Retinal pigment epithelial cell (primary cell): ENCODE measurements around the gene GAMT.

ENCODE experiments used
- DNase-seq: peaks from one replicate; pipeline ENCODE4 v3.0.0-alpha.2; 2010; ENCODE audit warnings: low read depth
- H3K4me3 ChIP-seq: 2 replicates; pipeline ENCODE4 v1.5.1; 2011; ENCODE audit warnings: mild to moderate bottlenecking, low read length, control low read depth, moderate library complexity
- CTCF ChIP-seq: conservative IDR thresholded peaks from 2 replicates; pipeline ENCODE4 v1.5.1; 2011; ENCODE audit warnings: low read depth, low read length, control low read depth, inconsistent platforms

The GAMT gene

DNA sequence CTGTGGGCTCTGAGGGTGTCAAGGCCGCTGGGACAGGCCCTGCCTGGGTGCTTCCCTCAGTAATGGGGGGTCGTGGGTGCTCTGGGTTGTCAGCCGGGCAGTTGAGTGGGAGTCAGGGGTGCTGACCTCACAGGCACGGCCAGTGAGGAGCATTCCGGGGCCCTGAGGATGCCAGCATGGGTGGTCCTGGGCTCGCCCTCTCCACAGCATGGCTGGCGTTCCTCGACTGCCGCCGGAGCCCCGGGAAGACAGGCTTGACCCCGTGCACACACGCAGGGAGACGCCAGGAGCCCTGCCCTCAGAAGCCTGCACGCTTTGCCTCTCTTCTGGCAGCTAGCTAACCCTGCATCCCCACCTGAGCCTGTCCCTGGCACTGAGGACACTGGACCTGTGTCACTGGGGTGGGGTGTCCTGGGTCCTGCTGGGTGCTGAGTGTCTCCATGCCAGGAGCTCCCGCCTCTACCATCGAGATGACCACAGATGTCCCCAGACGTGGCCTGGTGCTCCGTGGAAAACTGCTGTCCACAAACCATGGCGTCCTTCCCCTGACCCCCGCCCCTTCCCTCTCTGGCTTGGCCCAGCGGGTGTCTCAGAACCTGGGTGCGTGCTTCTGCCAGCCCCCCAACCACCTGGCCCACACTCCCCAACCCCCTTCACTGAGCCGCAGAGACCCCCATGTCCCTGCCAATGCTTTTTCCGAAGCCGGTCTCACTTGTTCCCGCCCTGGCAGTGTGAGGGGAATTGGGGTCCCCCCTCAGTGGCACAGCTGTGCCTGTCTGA, 22.0 kb downstream of the GAMT start:
- TF ChIP-seq CTCF = no peak
- DNase-seq = no peak
- no peak overlapping the region for H3K4me3 ChIP-seq

DNA sequence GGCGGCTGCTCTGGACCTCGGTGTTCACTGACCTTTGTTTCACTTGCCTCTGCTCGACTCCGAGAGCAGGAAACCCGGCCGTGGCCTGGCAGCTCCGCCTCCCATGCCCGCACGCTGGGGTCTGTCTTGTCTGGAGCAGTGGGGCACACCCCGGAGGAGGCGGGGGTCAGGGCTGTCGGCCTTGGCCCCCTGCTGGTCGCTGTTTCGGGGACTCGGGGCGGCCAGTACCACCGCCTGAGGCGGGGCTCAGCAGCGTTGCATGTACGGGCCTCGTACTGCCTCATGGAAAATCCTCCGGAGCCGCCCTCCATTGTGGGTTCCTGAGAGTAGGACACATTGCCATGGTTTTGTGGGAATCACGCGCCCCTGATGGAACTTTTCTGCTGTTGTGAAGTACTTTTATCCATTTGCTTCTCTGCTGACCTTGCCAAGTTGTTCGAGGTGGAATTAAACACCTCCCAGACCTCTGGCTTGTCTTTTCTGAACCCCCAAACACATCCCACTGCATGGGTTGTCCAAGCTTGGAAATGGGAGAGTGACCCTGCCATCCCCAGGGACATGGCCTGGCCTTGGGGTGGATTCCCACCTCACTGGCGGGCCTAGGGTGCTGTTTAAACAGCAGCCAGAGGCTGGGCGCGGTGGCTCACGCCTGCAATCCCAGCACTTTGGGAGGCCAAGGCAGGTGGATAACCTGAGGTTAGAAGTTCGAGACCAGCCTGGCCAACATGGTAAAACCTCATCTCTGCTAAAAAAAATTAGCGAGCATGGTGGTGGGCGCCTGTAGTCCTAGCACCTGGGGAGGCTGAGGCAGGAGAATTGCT, 23.2 kb downstream of the GAMT start:
- H3K4me3 ChIP-seq = no peak overlapping the region
- no peak for DNase-seq
- peak; percentile 10 for TF ChIP-seq CTCF

DNA sequence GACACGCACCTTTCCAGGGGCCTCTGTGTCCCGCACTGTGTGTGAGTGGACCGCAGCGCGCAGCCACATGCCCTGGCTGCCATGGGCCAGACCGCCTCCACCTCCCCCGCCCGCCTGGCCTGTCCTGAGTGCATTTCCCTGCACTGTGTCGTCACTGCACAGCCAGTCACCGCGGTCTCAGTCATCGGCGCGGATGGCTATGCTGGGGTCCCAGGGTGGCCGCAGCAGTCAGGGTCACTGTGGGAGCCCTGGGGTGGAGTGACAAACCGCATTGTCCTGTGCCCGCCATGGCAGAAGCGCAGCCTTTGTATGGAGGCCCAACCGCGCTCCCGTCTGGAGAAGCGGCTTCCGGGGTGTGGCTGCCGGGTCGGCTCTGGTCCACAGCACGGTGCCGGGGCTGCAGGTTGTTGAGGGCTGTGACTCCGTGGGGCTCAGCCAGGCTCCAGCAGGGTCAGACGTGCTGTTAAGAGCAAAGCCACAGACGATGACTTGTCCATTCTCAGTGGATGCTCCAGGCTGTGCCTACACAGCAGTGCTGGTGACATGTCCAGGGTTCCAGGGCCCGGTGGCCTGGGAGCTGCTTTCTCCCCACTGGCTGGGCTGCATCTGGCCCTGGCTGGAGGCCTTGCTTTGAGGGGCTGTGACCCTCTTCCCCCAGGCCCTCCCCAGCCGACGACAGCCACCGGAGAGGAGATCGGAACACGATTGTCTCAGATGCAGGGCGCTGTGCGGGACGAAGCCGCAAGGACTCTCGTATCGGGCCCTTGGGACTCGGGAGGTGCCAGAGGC, 24.0 kb downstream of the GAMT start:
- no peak overlapping the region for H3K4me3 ChIP-seq
- no peak for TF ChIP-seq CTCF
- DNase-seq = no peak

- no peak overlapping the region for H3K4me3 ChIP-seq
- TF ChIP-seq CTCF = no peak
- DNase-seq = no peak
These were observed 24.9 kb downstream of the GAMT start for GRCh38 chr19:1376415-1376805.

DNA sequence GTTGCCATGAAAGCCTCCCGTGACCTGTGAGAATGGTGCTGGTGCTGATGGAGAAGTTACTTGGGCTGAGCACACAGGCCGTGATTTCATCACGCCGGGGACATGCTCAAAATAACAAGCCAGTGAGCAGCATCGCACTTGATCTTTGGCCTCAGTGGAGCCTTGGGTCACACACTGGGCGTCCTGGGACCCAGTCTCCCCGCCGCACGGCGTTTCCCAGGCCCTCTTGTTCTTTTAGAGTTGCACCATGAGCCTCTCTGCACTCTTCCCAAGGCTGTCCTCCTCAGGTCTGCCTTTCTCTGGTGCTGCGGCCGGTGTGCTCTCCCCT, 27.1 kb downstream of the GAMT start:
- no peak for TF ChIP-seq CTCF
- DNase-seq = no peak
- no peak overlapping the region for H3K4me3 ChIP-seq

DNA sequence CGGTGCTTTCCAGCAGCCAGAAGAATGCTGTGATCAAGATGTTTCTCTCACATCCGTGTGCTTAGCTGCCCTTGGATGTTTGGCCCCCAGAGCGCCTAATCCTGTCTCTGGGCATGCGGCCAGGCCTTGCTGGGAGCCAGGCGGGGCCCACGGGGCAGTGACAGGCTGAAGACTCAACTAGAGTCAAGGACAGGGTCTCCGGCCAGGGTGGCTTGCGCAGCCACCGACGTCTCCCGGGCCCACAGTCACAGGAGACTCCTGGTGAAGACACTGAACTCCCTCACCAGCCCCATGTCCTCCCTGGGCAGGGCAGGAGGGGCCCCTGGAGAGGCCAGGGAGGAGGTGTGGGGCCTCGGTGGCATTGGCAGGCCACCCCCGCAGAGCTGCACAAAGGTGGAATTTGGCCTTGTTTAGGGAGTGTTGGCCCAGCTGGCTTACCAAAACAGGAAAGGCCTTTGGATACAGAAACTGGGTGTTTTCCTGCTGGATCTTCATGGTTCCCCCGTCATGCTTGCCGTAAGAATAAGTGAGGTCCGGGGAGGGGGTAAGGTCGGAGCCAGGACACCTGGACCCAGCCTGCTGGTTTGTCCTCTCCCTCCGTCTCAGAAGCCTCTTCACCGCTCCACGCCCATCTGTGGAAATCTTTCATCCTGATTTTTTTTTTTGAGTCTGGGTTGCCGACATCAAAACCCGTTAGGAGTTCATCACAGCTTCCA, 27.6 kb downstream of the GAMT start:
- no peak overlapping the region for H3K4me3 ChIP-seq
- DNase-seq = peak; percentile 86
- no peak for TF ChIP-seq CTCF
